VCaP (cell line): Measurements from ENCODE around the gene TM9SF1.
"Not testable (repeated sequence)": the region's sequence is repeated elsewhere in the genome, so short reads cannot be mapped to it uniquely, and the experiment has no call there.

Experiments used
- H3K27ac ChIP-seq: fragments of 450-650 bp; 2 replicates; pipeline ENCODE4 v1.5.1; 2017
- TF ChIP-seq, protein P1 (sequence below): fragments of 450-650 bp; conservative IDR thresholded peaks from 2 replicates; pipeline ENCODE4 v1.5.1; 2017; ENCODE audit warnings: mild to moderate bottlenecking, moderate library complexity

Gene TM9SF1

DNA sequence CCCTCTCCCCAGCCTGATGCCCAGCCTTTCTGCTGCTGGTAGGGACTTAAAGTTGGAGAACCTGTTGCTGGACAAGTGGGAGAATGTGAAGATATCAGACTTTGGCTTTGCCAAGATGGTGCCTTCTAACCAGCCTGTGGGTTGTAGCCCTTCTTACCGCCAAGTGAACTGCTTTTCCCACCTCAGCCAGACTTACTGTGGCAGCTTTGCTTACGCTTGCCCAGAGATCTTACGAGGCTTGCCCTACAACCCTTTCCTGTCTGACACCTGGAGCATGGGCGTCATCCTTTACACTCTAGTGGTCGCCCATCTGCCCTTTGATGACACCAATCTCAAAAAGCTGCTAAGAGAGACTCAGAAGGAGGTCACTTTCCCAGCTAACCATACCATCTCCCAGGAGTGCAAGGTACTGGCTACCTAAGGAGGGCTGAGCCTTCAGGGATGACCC, 11.9 kb upstream of the TM9SF1 start:
- no peak overlapping the region for H3K27ac ChIP-seq
- TF ChIP-seq, protein P1, sequence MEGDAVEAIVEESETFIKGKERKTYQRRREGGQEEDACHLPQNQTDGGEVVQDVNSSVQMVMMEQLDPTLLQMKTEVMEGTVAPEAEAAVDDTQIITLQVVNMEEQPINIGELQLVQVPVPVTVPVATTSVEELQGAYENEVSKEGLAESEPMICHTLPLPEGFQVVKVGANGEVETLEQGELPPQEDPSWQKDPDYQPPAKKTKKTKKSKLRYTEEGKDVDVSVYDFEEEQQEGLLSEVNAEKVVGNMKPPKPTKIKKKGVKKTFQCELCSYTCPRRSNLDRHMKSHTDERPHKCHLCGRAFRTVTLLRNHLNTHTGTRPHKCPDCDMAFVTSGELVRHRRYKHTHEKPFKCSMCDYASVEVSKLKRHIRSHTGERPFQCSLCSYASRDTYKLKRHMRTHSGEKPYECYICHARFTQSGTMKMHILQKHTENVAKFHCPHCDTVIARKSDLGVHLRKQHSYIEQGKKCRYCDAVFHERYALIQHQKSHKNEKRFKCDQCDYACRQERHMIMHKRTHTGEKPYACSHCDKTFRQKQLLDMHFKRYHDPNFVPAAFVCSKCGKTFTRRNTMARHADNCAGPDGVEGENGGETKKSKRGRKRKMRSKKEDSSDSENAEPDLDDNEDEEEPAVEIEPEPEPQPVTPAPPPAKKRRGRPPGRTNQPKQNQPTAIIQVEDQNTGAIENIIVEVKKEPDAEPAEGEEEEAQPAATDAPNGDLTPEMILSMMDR = no peak

DNA sequence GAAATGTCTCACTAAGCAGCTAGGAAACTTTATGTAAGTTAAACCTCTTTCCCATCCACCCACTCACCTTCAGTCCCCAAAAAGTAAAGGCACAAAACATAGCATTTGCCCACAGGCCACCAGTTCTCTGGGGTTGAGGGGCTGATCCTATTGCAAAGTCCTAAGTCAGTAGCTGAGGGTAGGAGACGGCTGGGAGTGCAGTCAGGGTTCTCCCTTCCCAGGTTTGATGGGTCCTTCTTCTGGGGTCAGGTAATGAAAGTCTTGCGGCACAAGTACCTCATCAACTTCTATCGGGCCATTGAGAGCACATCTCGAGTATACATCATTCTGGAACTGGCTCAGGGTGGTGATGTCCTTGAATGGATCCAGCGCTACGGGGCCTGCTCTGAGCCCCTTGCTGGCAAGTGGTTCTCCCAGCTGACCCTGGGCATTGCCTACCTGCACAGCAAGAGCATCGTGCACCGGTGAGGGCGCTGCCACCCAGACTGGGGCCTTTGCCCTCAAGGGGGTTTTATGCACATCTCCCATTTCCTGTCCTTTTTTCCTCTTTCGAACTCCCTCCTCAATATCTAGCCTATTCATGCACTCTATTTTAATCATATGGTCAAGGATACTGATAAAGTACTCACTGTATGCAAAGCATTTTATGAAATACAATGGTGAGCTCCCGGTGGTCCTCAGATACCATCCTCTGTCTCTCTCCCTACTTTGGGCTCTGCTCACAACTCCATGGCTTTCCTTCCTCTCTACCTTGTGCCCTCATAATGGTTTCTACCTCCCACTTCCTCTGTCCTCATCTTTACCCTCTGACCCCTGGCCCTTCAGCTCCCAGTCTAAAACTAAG, 11.2 kb upstream of the TM9SF1 start:
- TF ChIP-seq, protein P1 = no peak
- H3K27ac ChIP-seq = no peak overlapping the region

DNA sequence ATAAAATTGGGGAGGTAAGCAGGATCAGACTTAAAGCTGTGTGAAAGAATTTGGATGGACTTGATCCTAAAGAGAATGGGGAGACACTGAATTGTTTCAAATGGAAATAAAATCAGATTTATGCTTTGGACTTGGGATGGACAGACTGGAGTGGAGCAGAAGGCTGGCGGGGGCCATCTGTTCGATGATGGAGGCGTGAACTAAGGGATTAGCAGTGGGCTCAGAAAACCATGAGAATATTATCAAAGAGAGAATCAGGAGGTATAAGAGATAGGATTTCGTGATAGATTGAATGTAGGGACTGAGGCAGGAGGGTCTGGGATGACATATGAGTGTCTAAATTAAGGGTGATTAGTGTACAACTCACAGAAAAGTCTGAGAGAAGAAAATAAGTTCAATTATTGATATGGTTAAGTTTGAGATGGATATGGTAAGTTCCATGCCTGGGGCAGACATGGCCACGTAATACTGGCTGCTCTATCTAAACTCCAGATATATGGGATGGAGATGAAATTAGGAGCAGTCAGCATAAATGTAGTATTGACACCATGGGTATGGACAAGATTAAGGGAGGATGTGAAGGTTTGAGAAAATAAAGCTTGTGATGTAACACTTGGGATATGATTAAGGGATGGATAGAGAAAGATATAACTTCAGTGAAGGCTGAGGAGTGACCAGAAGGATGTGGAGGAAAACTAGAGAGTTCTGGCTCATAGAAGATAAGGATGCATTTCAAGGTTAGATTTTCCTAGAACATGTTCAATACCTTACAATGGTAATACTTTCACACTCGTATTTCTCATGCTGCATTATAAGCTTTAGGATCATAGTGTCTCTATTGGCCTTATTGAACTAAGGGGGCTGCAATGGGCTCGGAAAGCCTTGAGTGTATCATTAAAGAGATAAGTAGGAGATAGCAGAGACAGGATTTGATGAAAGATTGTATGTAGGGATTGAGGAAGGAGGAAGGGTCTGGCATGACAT, 9.2 kb upstream of the TM9SF1 start:
- no peak overlapping the region for H3K27ac ChIP-seq
- TF ChIP-seq, protein P1 = no peak

DNA sequence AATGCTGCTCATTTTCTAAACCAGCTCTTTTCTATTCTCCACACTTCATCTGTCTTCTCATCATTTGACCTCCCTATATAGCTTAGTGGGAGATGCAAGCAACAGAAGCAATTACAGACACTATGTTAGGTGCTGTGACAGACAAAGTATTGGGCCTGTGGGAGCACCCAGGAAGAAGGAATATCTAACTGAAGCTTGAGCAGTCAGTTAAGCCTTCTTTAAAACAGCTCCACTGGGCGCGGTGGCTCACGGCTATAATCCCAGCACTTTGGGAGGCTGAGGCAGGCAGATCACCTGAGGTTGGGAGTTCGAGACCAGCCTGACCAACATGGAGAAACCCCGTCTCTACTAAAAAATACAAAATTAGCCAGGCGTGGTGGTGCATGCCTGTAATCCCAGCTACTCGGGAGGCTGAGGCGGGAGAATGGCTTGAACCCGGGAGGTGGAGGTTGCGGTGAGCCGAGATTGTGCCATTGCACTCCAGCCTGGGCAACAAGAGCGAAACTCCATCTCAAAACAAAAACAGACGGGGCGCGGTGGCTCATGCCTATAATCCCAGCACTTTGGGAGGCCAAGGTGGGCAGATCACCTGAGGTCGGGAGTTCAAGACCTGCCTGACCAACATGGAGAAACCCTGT, 8.1 kb upstream of the TM9SF1 start:
- H3K27ac ChIP-seq = not testable (repeated sequence)

DNA sequence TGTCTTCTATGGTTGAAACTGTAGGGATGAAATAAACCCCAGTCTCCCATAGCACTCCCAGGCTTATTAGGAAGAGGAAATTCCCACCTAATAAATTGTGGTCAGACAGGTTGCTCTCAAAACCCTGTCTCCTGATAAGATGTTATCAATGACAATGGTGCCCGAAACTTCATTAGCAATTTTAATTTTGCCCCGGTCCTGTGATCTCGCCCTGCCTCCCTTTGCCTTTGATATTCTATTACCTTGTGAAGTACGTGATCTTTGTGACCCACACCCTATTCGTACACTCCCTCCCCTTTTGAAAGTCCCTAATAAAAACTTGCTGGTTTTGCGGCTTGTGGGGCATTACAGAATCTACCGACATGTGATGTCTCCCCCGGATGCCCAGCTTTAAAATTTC, 7.3 kb upstream of the TM9SF1 start:
- H3K27ac ChIP-seq = not testable (repeated sequence)

DNA sequence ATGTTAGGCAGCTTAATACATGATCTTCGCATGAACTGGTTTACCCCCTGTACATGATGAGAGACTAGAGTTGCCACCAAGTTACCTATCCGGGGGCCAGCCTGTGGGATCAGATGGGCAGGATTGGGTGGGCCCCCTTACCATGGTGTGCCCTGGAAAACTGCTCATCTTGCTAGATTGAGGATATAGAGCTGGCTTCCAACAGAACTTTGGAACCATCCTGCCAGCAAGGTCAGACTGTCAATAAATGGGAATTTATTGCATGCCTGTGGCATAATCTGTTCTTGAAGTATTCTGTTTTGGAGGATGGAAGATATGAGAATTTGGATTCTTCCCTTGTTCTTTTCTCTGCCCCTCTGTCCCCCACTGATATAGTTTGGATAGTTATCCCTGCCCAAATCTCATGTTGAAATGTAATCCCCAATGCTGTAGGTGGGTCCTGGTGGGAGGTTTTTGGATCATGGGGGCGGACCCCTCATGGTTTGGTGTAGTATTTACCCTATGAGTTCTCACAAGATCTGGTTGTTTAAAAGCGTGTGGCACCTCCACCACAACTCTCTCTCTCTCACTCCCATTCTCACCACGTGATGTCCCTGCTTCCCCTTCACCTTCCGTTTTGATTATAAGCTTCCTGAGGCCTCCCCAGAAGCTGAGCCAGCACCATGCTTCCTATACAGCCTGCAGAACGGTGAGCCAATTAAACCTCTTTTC, 3.7 kb upstream of the TM9SF1 start:
- TF ChIP-seq, protein P1 = no peak
- no peak overlapping the region for H3K27ac ChIP-seq

DNA sequence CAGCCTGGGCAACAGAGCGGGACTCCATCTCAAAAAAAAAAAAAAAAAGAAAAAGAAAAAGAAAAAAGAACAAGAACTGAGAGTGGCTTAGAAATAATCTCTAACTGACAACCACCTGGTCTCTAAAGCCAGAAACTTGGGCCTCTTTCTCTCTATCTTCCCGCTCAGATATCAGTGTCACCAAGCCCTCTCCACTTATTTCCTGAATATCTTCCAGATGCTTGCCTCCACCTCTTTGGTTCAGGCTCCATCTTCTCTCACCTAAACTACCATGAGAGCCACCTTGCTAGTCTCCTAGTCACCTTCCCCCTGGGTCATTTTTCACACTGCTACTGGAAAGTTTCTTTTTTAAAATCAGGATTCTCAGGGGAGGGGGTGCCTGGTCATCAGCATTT, 1.8 kb upstream of the TM9SF1 start:
- TF ChIP-seq, protein P1 = no peak
- peak overlapping the region; percentile 96; the same call in 1 of the 2 replicates for H3K27ac ChIP-seq
